C4-2B (cell line): ENCODE data around the gene CDC25A.
"Not testable (repeated sequence)": the region's sequence is repeated elsewhere in the genome, so short reads cannot be mapped to it uniquely, and the experiment has no call there.

Source experiments
- H3K27ac ChIP-seq: fragments of 450-650 bp; 2 replicates; pipeline ENCODE4 v1.5.1; 2017
- CTCF ChIP-seq: fragments of 450-650 bp; conservative IDR thresholded peaks from 2 replicates; pipeline ENCODE4 v1.5.1; 2017; ENCODE audit warnings: mild to moderate bottlenecking
- ZFX ChIP-seq: fragments of 450-650 bp; IDR thresholded peaks from 2 replicates; pipeline ENCODE4 v1.6.1; 2017

CDC25A gene

GRCh38 chr3:48215019-48215418, 26.8 kb upstream of the CDC25A start:
- TF ChIP-seq ZFX (no peak), CTCF (no peak)
- H3K27ac ChIP-seq: no peak overlapping the region

DNA sequence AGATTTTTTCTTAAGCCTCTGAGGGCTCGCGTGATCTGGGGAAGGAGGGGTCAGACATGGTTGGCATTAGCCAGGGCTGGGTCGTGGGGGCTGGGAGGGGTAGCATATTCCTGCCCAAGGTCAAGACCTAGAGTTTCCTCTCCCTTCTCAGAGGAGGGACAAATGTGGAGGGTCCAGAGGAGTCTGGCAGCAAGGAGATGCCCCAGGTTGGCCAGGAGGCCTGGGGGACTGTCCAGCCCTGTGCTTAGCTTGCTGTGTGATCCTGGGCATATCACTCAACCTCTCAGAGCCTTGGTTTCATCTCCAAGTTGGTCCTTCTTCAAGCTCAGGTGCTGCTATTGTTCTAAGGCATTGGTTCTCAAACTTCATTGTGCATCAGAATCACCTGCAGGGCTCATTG, 26.0 kb upstream of the CDC25A start:
- TF ChIP-seq CTCF (no peak), ZFX (no peak)
- H3K27ac ChIP-seq: no peak overlapping the region

GRCh38 chr3:48211776-48212175, 23.6 kb upstream of the CDC25A start:
- H3K27ac ChIP-seq: not testable (repeated sequence)

- not testable (repeated sequence) for H3K27ac ChIP-seq
Observed at GRCh38 chr3:48210534-48210933, 22.3 kb upstream of the CDC25A start.

GRCh38 chr3:48209445-48209844, 21.2 kb upstream of the CDC25A start:
- no peak overlapping the region for H3K27ac ChIP-seq
- no peak for TF ChIP-seq ZFX
- no peak for TF ChIP-seq CTCF

DNA sequence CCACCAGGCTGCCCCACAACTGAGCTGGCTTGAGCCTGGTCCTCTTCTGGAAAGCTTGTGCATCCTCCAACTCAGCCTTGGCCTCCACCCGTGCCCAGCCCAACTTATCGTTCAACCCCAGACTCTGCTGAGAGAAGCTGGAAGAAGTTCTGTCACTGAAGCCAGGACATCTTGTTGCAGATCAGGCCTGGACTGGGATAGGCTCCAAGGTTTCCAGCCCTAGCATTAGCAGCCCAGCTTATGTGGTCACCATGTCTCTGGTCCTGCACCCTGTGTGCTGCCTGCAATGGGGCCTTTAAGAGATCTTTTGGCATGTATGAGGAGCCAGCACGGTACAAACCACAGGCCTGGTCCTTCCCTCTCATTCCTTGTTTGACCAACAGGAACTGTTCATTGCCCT, 19.9 kb upstream of the CDC25A start:
- TF ChIP-seq ZFX (no peak), CTCF (no peak)
- no peak overlapping the region for H3K27ac ChIP-seq

DNA sequence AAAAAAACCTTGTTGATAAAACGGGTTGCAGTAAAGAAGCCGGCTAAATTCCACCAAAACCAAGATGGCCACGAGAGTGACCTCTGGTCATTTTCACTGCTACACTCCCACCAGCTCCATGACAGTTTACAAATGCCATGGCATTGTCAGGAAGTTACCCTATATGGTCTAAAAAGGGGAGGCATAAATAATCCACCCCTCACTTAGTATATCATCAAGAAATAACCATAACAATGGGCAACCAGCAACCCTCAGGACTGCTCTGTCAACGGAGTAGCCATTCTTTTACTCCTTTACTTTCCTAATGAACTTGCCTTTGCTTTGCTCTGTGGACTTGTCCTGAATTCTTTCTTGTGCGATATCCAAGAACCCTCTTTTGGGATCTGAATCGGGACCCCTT, 14.4 kb upstream of the CDC25A start:
- TF ChIP-seq ZFX (no peak), CTCF (no peak)
- H3K27ac ChIP-seq: no peak overlapping the region

DNA sequence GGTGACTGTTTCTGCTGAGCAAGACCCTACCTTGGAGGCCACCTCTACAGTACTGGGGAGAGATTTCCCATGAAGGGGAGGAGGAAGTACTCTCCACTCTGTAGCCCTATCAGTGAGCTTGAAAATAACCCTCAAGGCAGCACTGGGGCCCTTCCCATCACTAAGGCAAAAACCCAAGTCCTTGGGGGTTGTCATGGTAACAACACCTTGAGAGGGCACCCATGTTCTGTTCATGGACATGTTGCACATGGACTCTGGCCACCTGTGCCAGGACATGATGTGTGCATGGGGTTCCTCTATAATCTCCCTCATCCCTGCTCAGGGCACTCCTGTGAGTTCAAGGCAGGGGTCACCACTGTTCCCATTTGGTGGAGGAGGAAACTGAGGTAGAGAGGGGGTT, 10.9 kb upstream of the CDC25A start:
- no peak overlapping the region for H3K27ac ChIP-seq
- TF ChIP-seq ZFX (no peak), CTCF (no peak)

GRCh38 chr3:48196611-48197010, 8.4 kb upstream of the CDC25A start:
- H3K27ac ChIP-seq: no peak overlapping the region

More at GRCh38 chr3:48196611-48197010, 8.4 kb upstream of the CDC25A start:
- TF ChIP-seq ZFX: no peak
- TF ChIP-seq CTCF: no peak
